OCI-LY1 (cell line): ENCODE results near the gene ESR1.

Experiments used
- EZH2 ChIP-seq: fragments of 200-600 bp; sonication (generic), shearing (Covaris generic); IDR thresholded peaks from 2 replicates; pipeline ENCODE4 v1.8.0; 2017; ENCODE audit warnings: borderline replicate concordance, mixed run types, mild to moderate bottlenecking, antibody characterized with exemption, low read length, moderate library complexity, mixed read lengths
- TF ChIP-seq, protein P1 (sequence below): fragments of 200-600 bp; sonication (generic), shearing (Covaris generic); IDR thresholded peaks from 2 replicates; pipeline ENCODE4 v1.5.1; 2017; ENCODE audit warnings: mild to moderate bottlenecking, antibody characterized with exemption, low read length, moderate library complexity, mixed read lengths

DNA sequence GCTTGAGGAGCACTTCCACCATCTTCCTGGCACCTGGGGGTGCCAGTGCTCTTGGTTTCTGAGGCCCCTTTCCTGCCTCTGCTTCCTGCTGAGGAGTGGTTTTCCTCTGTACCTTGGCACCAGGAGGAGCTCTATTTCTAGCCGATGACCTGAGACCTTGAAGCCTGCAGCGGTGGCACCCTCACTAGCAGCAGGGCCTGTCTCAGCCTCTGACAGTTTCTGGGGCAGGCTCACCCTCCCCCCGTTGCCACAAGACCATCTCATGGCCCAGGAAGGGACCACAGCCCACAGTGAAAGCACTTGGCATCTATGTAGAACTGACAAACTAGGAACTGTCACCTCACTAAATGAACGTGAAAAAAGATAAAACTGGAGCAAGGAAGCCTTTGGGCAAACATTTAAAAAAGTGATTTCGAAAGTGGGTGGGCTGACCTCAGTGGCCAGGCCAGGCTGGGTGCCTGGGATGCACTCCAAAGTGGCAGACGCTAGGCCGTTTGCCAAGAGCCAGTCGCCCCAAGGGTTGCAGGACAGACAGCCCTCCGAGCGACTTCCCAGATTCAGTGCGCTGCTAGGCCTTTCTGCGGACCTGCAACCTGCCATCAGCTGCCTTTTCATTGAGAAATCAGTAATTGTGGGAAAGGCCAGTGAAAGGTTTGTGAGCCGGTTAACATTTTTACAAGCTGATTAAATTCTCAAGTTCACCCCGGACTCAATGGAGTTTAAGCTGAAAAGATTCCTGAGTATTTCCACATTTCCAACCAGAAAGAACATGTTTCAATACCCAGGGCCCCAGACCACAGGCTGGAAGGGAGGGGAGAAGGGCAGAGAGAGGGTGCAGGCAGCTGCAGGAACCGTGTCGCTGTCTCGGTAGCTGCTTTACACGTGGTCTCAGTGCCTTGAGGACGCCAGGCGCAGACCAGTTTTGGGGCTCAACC lies 303.7 kb downstream of the ESR1 start:
- TF ChIP-seq, protein P1, sequence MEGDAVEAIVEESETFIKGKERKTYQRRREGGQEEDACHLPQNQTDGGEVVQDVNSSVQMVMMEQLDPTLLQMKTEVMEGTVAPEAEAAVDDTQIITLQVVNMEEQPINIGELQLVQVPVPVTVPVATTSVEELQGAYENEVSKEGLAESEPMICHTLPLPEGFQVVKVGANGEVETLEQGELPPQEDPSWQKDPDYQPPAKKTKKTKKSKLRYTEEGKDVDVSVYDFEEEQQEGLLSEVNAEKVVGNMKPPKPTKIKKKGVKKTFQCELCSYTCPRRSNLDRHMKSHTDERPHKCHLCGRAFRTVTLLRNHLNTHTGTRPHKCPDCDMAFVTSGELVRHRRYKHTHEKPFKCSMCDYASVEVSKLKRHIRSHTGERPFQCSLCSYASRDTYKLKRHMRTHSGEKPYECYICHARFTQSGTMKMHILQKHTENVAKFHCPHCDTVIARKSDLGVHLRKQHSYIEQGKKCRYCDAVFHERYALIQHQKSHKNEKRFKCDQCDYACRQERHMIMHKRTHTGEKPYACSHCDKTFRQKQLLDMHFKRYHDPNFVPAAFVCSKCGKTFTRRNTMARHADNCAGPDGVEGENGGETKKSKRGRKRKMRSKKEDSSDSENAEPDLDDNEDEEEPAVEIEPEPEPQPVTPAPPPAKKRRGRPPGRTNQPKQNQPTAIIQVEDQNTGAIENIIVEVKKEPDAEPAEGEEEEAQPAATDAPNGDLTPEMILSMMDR, result no peak
- TF ChIP-seq EZH2, result no peak
